H1 (cell line): ENCODE data around the gene TYRO3. TPM values are rescaled to one million over a fixed set of nuclear protein-coding genes. Genes with fewer than 3 reads are reported as not detected.

ENCODE experiments used
- CTCF ChIP-seq, 3 experiments: IDR thresholded peaks; 1 replicate in 2 of 3; 2 replicates in 1 of 3; pipeline versions ENCODE4 v1.5.1 to v1.6.1; 2011; ENCODE audit warnings: low read length in 3 of 3, mild to moderate bottlenecking in 3 of 3, inconsistent platforms in 2 of 3, low read depth in 1 of 3, moderate library complexity in 1 of 3; ENCODE audit not compliant: insufficient read depth in 1 of 3; ENCODE audit errors: control extremely low read depth in 1 of 3
- HDAC2 ChIP-seq, 2 experiments: fragments of 300-600 bp in 1 of 2; sonication (generic) in 1 of 2; IDR thresholded peaks; 2 replicates each; pipeline ENCODE4 v1.6.1; 2011 to 2012; ENCODE audit warnings: low read depth in 2 of 2, low read length in 2 of 2, mild to moderate bottlenecking in 2 of 2, moderate library complexity in 2 of 2, borderline replicate concordance in 1 of 2, inconsistent platforms in 1 of 2
- JUND ChIP-seq: IDR thresholded peaks from 2 replicates; pipeline ENCODE4 v1.6.1; 2011; ENCODE audit warnings: mild to moderate bottlenecking, improper control_type of control experiment, low read length
- RNF2 ChIP-seq: fragments of 200-900, 300-1000 bp; sonication (generic); IDR thresholded peaks from 2 replicates; pipeline ENCODE4 v1.7.1; 2016; ENCODE audit warnings: borderline replicate concordance, low read depth, mild to moderate bottlenecking, antibody characterized with exemption, low read length; ENCODE audit not compliant: poor library complexity, severe bottlenecking; ENCODE audit errors: missing control alignments
- RXRA ChIP-seq: IDR thresholded peaks from 2 replicates; pipeline ENCODE4 v1.6.1; 2011; ENCODE audit warnings: low read depth, mild to moderate bottlenecking, low read length, moderate library complexity; ENCODE audit not compliant: insufficient read depth
- SP1 ChIP-seq: IDR thresholded peaks from 2 replicates; pipeline ENCODE4 v1.6.1; 2011; ENCODE audit warnings: low read depth, low read length
- SP4 ChIP-seq: IDR thresholded peaks from 2 replicates; pipeline ENCODE4 v1.6.1; 2012; ENCODE audit warnings: low read length, inconsistent platforms
- TEAD4 ChIP-seq: IDR thresholded peaks from 2 replicates; pipeline ENCODE4 v1.6.1; 2012; ENCODE audit warnings: low read depth, low read length, inconsistent platforms, mixed read lengths
- polyA plus RNA-seq, 7 experiments: library from polyadenylated mRNA; depleted of rRNA in 3 of 7; stranded (reverse) in 5 of 7; unstranded in 2 of 7; fragments of >200 nt in 5 of 7; fragments of 200-250 nt in 2 of 7; gene quantifications; 1 replicate in 5 of 7; 2 replicates in 1 of 7; 4 replicates in 1 of 7; pipeline versions ENCODE4 v1.2.1 to v1.2.3, GENCODE V29; 2011 to 2013; ENCODE audit warnings: missing spikeins in 2 of 7, mixed read lengths in 2 of 7
- total RNA-seq: library from RNA; stranded (reverse); fragmentation: NEBNext Ultra II Directional; extraction: Animal tissue kit (Norgen Biotek cat#: 25700); gene quantifications from 2 replicates; pipeline ENCODE4 v1.2.1, GENCODE V29; 2021

Gene TYRO3
- total and polyA plus RNA-seq, 2 of the 8 experiments (the other 6 are each of a cell fraction or from before 2014, with no cell fraction given): 82.7 to 98.8 TPM

GRCh38 chr15:41621200-41622193, 62.5 kb downstream of the TYRO3 start (continued):
- peak; percentile 48 to 94; a peak in 1 of 4 replicates for TF ChIP-seq HDAC2 (IDR thresholded peaks at IDR 0.05; ENCODE audit: borderline replicate concordance in 1 of 2, low read depth in 2 of 2, low read length in 2 of 2)
- TF ChIP-seq SP1: 0 out of 2 replicates have a peak, but pooled peaks have one; percentile 42
- TF ChIP-seq TEAD4: peak; percentile 52; the same call in 1 of the 2 replicates
- no peak for TF ChIP-seq JUND
- TF ChIP-seq RNF2: peak; percentile 89
- no peak for TF ChIP-seq CTCF (IDR thresholded peaks at IDR 0.05; ENCODE audit: control extremely low read depth in 1 of 3, insufficient read depth in 1 of 3, low read depth in 1 of 3, low read length in 3 of 3)
- no peak for TF ChIP-seq RXRA
- 0 out of 2 replicates have a peak, but pooled peaks have one; percentile 52 for TF ChIP-seq SP4
